ENCODE results near the gene ARMC7.

DNA sequence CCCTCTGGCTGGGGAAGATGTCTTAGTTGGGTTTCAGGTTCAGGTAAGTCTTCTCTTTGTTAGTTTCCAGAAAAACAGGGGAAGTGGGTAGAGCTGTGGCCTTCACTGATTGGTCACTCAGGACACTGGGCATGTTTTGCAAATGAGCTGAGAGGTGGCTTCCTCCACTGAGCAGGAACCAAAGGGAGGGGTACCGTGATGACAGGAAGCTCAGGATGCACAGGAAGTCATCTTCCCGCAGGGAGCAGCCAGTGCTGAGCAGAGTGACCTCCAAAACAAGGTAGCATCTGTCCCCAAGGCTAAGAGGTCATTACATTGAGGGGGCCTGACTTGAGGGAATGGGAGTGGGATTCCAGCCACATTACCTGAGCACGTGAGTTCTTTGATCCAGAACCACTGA lies 16.2 kb downstream of the ARMC7 start:
- TF ChIP-seq EZH2 (IDR thresholded peaks at IDR 0.05) (no peak), FOXP2 (optimal IDR thresholded peaks at IDR 0.05; ENCODE audit: control extremely low read depth, extremely low read length, insufficient read depth) (no peak), POLR2AphosphoS5 (IDR thresholded peaks at IDR 0.05; ENCODE audit: borderline replicate concordance, low read depth, low read length) (no peak)

All from SK-N-MC (cell line).